HEK293 (cell line): Measurements from ENCODE around the gene ADAMTS10.

Experiments used
- CTCF ChIA-PET: fragments of 350-600 bp; formaldehyde crosslinking; extraction: SDS; loops from one replicate; lab custom pipeline; 2021; ENCODE audit warnings: antibody characterized with exemption; lab: Yijun Ruan, JAX
- POLR2A ChIA-PET: fragments of 300-600 bp; formaldehyde crosslinking; extraction: SDS; loops from one replicate; lab custom pipeline; 2020; ENCODE audit warnings: antibody characterized with exemption, inconsistent platforms; lab: Yijun Ruan, JAX
- H3K27ac ChIP-seq: fragments of 200-500 bp; sonication (Bioruptor generic); 2 replicates; pipeline ENCODE4 v1.5.1; 2014; ENCODE audit warnings: low read depth, low read length, control low read depth, inconsistent platforms; ENCODE audit errors: extremely low read depth
- H3K36me3 ChIP-seq, 2 experiments: fragments of 200-500 bp in 1 of 2; sonication (Bioruptor generic) in 1 of 2; 1 replicate in 1 of 2; 2 replicates in 1 of 2; pipeline ENCODE4 v1.5.1; 2014 to 2017; ENCODE audit warnings: inconsistent platforms in 2 of 2, low read length in 2 of 2; ENCODE audit not compliant: control insufficient read depth in 2 of 2, insufficient read depth in 1 of 2
- H3K4me1 ChIP-seq: fragments of 200-500 bp; sonication (Bioruptor generic); 2 replicates; pipeline ENCODE4 v1.5.1; 2014; ENCODE audit warnings: mild to moderate bottlenecking, low read length, inconsistent platforms; ENCODE audit not compliant: control insufficient read depth, insufficient read depth
- H3K4me3 ChIP-seq: 2 replicates; pipeline ENCODE4 v1.5.1; 2011; ENCODE audit warnings: low read depth, mild to moderate bottlenecking, control low read depth, low read length, moderate library complexity
- H3K9me3 ChIP-seq: fragments of 200-500 bp; sonication (Bioruptor generic); 2 replicates; pipeline ENCODE4 v1.5.1; 2014; ENCODE audit warnings: low read depth, low read length, inconsistent platforms; ENCODE audit not compliant: control insufficient read depth, insufficient read depth
- BCL11A ChIP-seq: fragments of 450-650 bp; formaldehyde crosslinking; IDR thresholded peaks from 2 replicates; pipeline ENCODE4 v1.5.1; 2016; ENCODE audit warnings: low read depth, missing biosample characterization, missing genetic modification characterization
- KLF16 ChIP-seq: fragments of 450-650 bp; formaldehyde crosslinking; IDR thresholded peaks from 2 replicates; pipeline ENCODE4 v1.5.1; 2017; ENCODE audit warnings: missing biosample characterization, missing genetic modification characterization
- KLF7 ChIP-seq: fragments of 450-650 bp; formaldehyde crosslinking; IDR thresholded peaks from 2 replicates; pipeline ENCODE4 v1.5.1; 2016; ENCODE audit warnings: missing biosample characterization, missing genetic modification characterization, borderline replicate concordance
- SCRT1 ChIP-seq: fragments of 450-650 bp; formaldehyde crosslinking; IDR thresholded peaks from 2 replicates; pipeline ENCODE4 v1.5.1; 2016; ENCODE audit warnings: missing biosample characterization, missing genetic modification characterization, borderline replicate concordance
- YY1 ChIP-seq: fragments of 450-650 bp; formaldehyde crosslinking; IDR thresholded peaks from 2 replicates; pipeline ENCODE4 v1.5.1; 2018; ENCODE audit warnings: missing biosample characterization, missing genetic modification characterization
- YY2 ChIP-seq: fragments of 450-650 bp; formaldehyde crosslinking; IDR thresholded peaks from 2 replicates; pipeline ENCODE4 v1.5.1; 2016; ENCODE audit warnings: missing biosample characterization, missing genetic modification characterization
- ZEB2 ChIP-seq: fragments of 450-650 bp; formaldehyde crosslinking; IDR thresholded peaks from 2 replicates; pipeline ENCODE4 v1.5.1; 2016; ENCODE audit warnings: missing biosample characterization, missing genetic modification characterization
- ZNF114 ChIP-seq: fragments of 450-650 bp; formaldehyde crosslinking; IDR thresholded peaks from 2 replicates; pipeline ENCODE4 v1.5.0; 2017; ENCODE audit warnings: missing biosample characterization, missing genetic modification characterization
- ZNF157 ChIP-seq: fragments of 450-650 bp; formaldehyde crosslinking; IDR thresholded peaks from 2 replicates; pipeline ENCODE4 v1.5.1; 2016; ENCODE audit warnings: missing biosample characterization, missing genetic modification characterization
- ZNF350 ChIP-seq: fragments of 450-650 bp; formaldehyde crosslinking; IDR thresholded peaks from 2 replicates; pipeline ENCODE4 v1.5.0; 2017; ENCODE audit warnings: missing biosample characterization, mild to moderate bottlenecking, missing genetic modification characterization
- ZNF514 ChIP-seq: fragments of 450-650 bp; formaldehyde crosslinking; IDR thresholded peaks from 2 replicates; pipeline ENCODE4 v1.5.1; 2016; ENCODE audit warnings: missing biosample characterization, missing genetic modification characterization
- ZNF544 ChIP-seq: fragments of 450-650 bp; formaldehyde crosslinking; IDR thresholded peaks from 2 replicates; pipeline ENCODE4 v1.5.0; 2017; ENCODE audit warnings: missing biosample characterization, missing genetic modification characterization
- ZNF560 ChIP-seq: fragments of 450-650 bp; formaldehyde crosslinking; IDR thresholded peaks from 2 replicates; pipeline ENCODE4 v1.5.1; 2017; ENCODE audit warnings: missing biosample characterization, missing genetic modification characterization, borderline replicate concordance
- ZNF768 ChIP-seq: fragments of 450-650 bp; formaldehyde crosslinking; IDR thresholded peaks from 2 replicates; pipeline ENCODE4 v1.5.1; 2018; ENCODE audit warnings: missing biosample characterization, mild to moderate bottlenecking, missing genetic modification characterization
- ZNF777 ChIP-seq: fragments of 450-650 bp; formaldehyde crosslinking; IDR thresholded peaks from 2 replicates; pipeline ENCODE4 v1.5.1; 2017; ENCODE audit warnings: missing biosample characterization, missing genetic modification characterization, borderline replicate concordance
- ZNF792 ChIP-seq: fragments of 450-650 bp; formaldehyde crosslinking; IDR thresholded peaks from 2 replicates; pipeline ENCODE4 v1.5.1; 2016; ENCODE audit warnings: missing biosample characterization, missing genetic modification characterization
- ZNF843 ChIP-seq: fragments of 450-650 bp; formaldehyde crosslinking; IDR thresholded peaks from 2 replicates; pipeline ENCODE4 v1.5.1; 2016; ENCODE audit warnings: missing biosample characterization, missing genetic modification characterization
- TF ChIP-seq, protein P1 (sequence below): fragments of 450-650 bp; formaldehyde crosslinking; IDR thresholded peaks from 2 replicates; pipeline ENCODE4 v1.5.1; 2017; ENCODE audit warnings: missing biosample characterization, missing genetic modification characterization
- TF ChIP-seq, protein P2 (sequence below): fragments of 450-650 bp; formaldehyde crosslinking; IDR thresholded peaks from 2 replicates; pipeline ENCODE4 v1.5.1; 2016; ENCODE audit warnings: missing biosample characterization, missing genetic modification characterization
- TF ChIP-seq, protein P3 (sequence below): fragments of 450-650 bp; formaldehyde crosslinking; IDR thresholded peaks from 2 replicates; pipeline ENCODE4 v1.5.1; 2016; ENCODE audit warnings: missing biosample characterization, missing genetic modification characterization, borderline replicate concordance
- TF ChIP-seq, protein P4 (sequence below): fragments of 450-650 bp; formaldehyde crosslinking; IDR thresholded peaks from 2 replicates; pipeline ENCODE4 v1.5.1; 2016; ENCODE audit warnings: missing biosample characterization, missing genetic modification characterization, borderline replicate concordance
- TF ChIP-seq, protein P5 (sequence below): fragments of 450-650 bp; formaldehyde crosslinking; IDR thresholded peaks from 2 replicates; pipeline ENCODE4 v1.5.1; 2016; ENCODE audit warnings: missing biosample characterization, missing genetic modification characterization

The ADAMTS10 gene

DNA sequence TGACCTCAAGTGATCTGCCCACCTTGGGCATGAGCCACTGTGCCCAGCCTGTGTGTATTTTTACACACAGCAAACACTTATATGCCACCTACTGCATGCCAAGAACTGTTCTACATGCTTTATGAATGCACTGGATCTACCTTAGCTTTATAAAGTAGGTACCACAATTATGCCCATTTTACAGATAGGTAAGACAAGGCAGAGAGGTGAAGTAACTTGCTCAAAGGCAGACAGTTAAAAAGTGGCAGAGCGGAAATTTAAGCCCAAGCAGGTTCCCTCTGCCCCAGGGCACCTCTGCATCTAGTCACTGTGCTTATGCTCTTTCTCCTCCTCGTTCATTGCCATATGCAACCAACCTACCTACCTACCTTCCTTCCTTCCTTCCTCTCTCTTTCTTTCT, 10.5 kb downstream of the ADAMTS10 start (continued):
- TF ChIP-seq ZNF157 (no peak), ZEB2 (tag by site-specific recombination) (no peak), YY1 (no peak), BCL11A (tag by site-specific recombination) (no peak), ZNF514 (tag by site-specific recombination) (no peak), KLF7 (tag by site-specific recombination) (no peak)
- TF ChIP-seq, protein P1, sequence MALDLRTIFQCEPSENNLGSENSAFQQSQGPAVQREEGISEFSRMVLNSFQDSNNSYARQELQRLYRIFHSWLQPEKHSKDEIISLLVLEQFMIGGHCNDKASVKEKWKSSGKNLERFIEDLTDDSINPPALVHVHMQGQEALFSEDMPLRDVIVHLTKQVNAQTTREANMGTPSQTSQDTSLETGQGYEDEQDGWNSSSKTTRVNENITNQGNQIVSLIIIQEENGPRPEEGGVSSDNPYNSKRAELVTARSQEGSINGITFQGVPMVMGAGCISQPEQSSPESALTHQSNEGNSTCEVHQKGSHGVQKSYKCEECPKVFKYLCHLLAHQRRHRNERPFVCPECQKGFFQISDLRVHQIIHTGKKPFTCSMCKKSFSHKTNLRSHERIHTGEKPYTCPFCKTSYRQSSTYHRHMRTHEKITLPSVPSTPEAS: no peak

DNA sequence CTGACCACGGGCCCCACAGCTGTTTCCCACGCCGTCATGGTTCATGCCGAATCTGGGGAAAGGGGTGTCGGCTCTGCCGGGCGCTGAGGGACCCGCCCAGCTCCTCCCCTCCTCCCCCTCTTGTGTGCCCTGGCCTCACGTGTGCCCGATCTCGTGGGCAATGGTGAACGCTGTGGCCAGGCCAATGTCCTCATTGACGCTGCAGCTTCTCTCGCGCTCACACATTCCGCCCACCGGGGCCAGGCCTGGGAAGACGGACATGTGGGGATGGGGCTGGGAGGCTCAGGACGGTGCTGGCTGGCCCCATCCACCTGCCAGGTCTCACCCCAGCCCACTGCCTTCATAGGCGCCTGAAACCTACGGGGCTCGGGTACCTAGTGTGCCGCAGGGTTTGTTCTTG, 14.3 kb downstream of the ADAMTS10 start:
- ChIA-PET POLR2A (no interaction called here), CTCF (interaction anchor here (0.8 to 4.2 kb wide), 2 partner anchors 16 to 354 kb away, joined by 7 to 49 read pairs; no protein-coding TSS in a partner anchor)
- no peak overlapping the region for H3K4me3 ChIP-seq
- no peak overlapping the region for H3K27ac ChIP-seq
- no peaks in the 10 kb centered on the region for H3K4me1 ChIP-seq
- no peaks in the 10 kb centered on the region for H3K36me3 ChIP-seq
- no peak for TF ChIP-seq ZNF544 (tag by site-specific recombination)
- TF ChIP-seq ZNF114 (tag by site-specific recombination): no peak
- no peak for TF ChIP-seq ZNF792 (tag by site-specific recombination)
- TF ChIP-seq SCRT1 (tag by site-specific recombination): no peak
- no peak for TF ChIP-seq ZNF777 (tag by site-specific recombination)
- TF ChIP-seq, protein P2, sequence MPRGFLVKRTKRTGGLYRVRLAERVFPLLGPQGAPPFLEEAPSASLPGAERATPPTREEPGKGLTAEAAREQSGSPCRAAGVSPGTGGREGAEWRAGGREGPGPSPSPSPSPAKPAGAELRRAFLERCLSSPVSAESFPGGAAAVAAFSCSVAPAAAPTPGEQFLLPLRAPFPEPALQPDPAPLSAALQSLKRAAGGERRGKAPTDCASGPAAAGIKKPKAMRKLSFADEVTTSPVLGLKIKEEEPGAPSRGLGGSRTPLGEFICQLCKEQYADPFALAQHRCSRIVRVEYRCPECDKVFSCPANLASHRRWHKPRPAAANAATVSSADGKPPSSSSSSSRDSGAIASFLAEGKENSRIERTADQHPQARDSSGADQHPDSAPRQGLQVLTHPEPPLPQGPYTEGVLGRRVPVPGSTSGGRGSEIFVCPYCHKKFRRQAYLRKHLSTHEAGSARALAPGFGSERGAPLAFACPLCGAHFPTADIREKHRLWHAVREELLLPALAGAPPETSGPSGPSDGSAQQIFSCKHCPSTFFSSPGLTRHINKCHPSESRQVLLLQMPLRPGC: no peak
- no peak for TF ChIP-seq ZNF768
- no peak for TF ChIP-seq ZNF350
- H3K9me3 ChIP-seq: no peaks in the 10 kb centered on the region

DNA sequence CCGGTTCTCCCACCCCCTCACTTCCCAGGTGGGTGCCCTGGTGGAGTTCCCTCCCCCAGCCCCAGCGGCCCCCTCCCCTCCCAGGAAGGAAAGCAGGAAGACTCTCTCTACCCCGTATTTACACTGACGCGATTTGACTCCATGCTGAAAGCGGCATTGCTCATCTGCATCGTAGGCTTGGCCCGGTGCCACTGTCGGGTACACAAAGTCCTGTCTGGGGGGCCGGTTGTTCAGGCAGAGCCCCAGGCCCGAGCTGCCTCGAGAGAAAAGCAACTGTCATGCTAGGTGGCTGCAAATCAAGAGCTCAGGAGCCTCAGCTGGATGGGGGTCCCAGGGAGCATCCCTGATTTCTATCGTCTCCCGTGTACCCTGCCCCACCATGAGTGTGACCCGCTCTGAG, 14.9 kb downstream of the ADAMTS10 start:
- H3K4me3 ChIP-seq: no peak overlapping the region
- H3K27ac ChIP-seq: no peak overlapping the region
- CTCF ChIA-PET: interaction anchor here (0.8 to 4.2 kb wide), 3 partner anchors 15 to 353 kb away, joined by 6 to 49 read pairs (median 7); no protein-coding TSS in a partner anchor
- POLR2A ChIA-PET: no interaction called here
- H3K4me1 ChIP-seq: no peaks in the 10 kb centered on the region
- no peaks in the 10 kb centered on the region for H3K9me3 ChIP-seq
- no peaks in the 10 kb centered on the region for H3K36me3 ChIP-seq
- TF ChIP-seq ZNF560 (tag by site-specific recombination): no peak
- TF ChIP-seq, protein P3, sequence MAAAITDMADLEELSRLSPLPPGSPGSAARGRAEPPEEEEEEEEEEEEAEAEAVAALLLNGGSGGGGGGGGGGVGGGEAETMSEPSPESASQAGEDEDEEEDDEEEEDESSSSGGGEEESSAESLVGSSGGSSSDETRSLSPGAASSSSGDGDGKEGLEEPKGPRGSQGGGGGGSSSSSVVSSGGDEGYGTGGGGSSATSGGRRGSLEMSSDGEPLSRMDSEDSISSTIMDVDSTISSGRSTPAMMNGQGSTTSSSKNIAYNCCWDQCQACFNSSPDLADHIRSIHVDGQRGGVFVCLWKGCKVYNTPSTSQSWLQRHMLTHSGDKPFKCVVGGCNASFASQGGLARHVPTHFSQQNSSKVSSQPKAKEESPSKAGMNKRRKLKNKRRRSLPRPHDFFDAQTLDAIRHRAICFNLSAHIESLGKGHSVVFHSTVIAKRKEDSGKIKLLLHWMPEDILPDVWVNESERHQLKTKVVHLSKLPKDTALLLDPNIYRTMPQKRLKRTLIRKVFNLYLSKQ (tag by site-specific recombination): no peak
- TF ChIP-seq, protein P4, sequence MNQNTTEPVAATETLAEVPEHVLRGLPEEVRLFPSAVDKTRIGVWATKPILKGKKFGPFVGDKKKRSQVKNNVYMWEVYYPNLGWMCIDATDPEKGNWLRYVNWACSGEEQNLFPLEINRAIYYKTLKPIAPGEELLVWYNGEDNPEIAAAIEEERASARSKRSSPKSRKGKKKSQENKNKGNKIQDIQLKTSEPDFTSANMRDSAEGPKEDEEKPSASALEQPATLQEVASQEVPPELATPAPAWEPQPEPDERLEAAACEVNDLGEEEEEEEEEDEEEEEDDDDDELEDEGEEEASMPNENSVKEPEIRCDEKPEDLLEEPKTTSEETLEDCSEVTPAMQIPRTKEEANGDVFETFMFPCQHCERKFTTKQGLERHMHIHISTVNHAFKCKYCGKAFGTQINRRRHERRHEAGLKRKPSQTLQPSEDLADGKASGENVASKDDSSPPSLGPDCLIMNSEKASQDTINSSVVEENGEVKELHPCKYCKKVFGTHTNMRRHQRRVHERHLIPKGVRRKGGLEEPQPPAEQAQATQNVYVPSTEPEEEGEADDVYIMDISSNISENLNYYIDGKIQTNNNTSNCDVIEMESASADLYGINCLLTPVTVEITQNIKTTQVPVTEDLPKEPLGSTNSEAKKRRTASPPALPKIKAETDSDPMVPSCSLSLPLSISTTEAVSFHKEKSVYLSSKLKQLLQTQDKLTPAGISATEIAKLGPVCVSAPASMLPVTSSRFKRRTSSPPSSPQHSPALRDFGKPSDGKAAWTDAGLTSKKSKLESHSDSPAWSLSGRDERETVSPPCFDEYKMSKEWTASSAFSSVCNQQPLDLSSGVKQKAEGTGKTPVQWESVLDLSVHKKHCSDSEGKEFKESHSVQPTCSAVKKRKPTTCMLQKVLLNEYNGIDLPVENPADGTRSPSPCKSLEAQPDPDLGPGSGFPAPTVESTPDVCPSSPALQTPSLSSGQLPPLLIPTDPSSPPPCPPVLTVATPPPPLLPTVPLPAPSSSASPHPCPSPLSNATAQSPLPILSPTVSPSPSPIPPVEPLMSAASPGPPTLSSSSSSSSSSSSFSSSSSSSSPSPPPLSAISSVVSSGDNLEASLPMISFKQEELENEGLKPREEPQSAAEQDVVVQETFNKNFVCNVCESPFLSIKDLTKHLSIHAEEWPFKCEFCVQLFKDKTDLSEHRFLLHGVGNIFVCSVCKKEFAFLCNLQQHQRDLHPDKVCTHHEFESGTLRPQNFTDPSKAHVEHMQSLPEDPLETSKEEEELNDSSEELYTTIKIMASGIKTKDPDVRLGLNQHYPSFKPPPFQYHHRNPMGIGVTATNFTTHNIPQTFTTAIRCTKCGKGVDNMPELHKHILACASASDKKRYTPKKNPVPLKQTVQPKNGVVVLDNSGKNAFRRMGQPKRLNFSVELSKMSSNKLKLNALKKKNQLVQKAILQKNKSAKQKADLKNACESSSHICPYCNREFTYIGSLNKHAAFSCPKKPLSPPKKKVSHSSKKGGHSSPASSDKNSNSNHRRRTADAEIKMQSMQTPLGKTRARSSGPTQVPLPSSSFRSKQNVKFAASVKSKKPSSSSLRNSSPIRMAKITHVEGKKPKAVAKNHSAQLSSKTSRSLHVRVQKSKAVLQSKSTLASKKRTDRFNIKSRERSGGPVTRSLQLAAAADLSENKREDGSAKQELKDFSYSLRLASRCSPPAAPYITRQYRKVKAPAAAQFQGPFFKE: no peak
- TF ChIP-seq ZNF843 (tag by site-specific recombination): no peak
- TF ChIP-seq YY2 (tag by site-specific recombination): no peak
- TF ChIP-seq, protein P5, sequence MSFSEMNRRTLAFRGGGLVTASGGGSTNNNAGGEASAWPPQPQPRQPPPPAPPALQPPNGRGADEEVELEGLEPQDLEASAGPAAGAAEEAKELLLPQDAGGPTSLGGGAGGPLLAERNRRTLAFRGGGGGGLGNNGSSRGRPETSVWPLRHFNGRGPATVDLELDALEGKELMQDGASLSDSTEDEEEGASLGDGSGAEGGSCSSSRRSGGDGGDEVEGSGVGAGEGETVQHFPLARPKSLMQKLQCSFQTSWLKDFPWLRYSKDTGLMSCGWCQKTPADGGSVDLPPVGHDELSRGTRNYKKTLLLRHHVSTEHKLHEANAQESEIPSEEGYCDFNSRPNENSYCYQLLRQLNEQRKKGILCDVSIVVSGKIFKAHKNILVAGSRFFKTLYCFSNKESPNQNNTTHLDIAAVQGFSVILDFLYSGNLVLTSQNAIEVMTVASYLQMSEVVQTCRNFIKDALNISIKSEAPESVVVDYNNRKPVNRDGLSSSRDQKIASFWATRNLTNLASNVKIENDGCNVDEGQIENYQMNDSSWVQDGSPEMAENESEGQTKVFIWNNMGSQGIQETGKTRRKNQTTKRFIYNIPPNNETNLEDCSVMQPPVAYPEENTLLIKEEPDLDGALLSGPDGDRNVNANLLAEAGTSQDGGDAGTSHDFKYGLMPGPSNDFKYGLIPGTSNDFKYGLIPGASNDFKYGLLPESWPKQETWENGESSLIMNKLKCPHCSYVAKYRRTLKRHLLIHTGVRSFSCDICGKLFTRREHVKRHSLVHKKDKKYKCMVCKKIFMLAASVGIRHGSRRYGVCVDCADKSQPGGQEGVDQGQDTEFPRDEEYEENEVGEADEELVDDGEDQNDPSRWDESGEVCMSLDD (tag by site-specific recombination): no peak
- TF ChIP-seq KLF16 (tag by site-specific recombination): no peak
